Right lobe of liver (tissue), 6 donors: Measurements from ENCODE around the gene ATF7. TPM values are rescaled to one million over a fixed set of nuclear protein-coding genes. Genes with fewer than 3 reads are reported as not detected.

Source experiments
- ATAC-seq, 4 donors: fragments of 200-7000 bp; cut with Tn5 transposase; one replicate each; pipeline ENCODE4 v1.9.1; 2020; ENCODE audit warnings: mild to moderate bottlenecking in 4 of 4, moderate library complexity in 4 of 4
- DNase-seq, 3 donors: peaks; one replicate each; pipeline ENCODE4 v3.0.0-alpha.2; 2020
- H3K27ac ChIP-seq, 3 donors: fragments of 200-600 bp; one replicate each; pipeline ENCODE4 v1.8.0; 2022
- H3K27me3 ChIP-seq, 2 donors: fragments of 200-600 bp; one replicate each; pipeline ENCODE4 v1.8.0; 2022
- H3K36me3 ChIP-seq, 4 donors: fragments of 200-600 bp; sonication (generic) in 1 of 4; one replicate each; pipeline versions ENCODE4 v1.5.1 to v1.8.0; 2017 to 2022; ENCODE audit warnings: control low read depth in 1 of 4
- H3K4me1 ChIP-seq, 4 donors: fragments of 200-600 bp; sonication (generic) in 1 of 4; one replicate each; pipeline versions ENCODE4 v1.5.1 to v1.8.0; 2017 to 2022; ENCODE audit warnings: control low read depth in 1 of 4
- H3K4me3 ChIP-seq, 3 donors: fragments of 200-600 bp; one replicate each; pipeline ENCODE4 v1.8.0; 2022
- H3K9me3 ChIP-seq, 4 donors: fragments of 200-600 bp; sonication (generic) in 1 of 4; one replicate each; pipeline versions ENCODE4 v1.5.1 to v1.8.0; 2017 to 2022; ENCODE audit warnings: control low read depth in 1 of 4
- CTCF ChIP-seq, 4 donors: fragments of 200-600 bp in 3 of 4; fragments of 450-650 bp in 1 of 4; IDR thresholded peaks; one replicate each; pipeline versions ENCODE4 v1.5.1 to v1.8.0; 2016 to 2022; ENCODE audit warnings: antibody characterized with exemption in 4 of 4, mild to moderate bottlenecking in 2 of 4
- POLR2A ChIP-seq: fragments of 450-650 bp; IDR thresholded peaks from one replicate; pipeline ENCODE4 v1.6.1; 2017; ENCODE audit warnings: antibody characterized with exemption, mild to moderate bottlenecking
- WGBS: methylation state at CpG from one replicate; pipeline ENCODE4 v1.1.6; 2018; ENCODE audit warnings: low coverage, low lambda C conversion rate; ENCODE audit not compliant: insufficient coverage; ENCODE audit errors: missing lambda C conversion rate; 5-methylcytosine and 5-hydroxymethylcytosine counted together
- intact Hi-C, 2 donors: fragments of 100-400 bp; cut with DNase I; formaldehyde crosslinking; loops; one replicate each; pipeline versions ENCODE4 v1.11.2 to v1.14.1; 2022
- total RNA-seq, 6 experiments: library from RNA; depleted of rRNA in 2 of 6; stranded (reverse); fragments of >200 nt in 2 of 6; fragmentation: NEBNext Ultra II Directional in 3 of 6; extraction: Animal tissue kit (Norgen Biotek cat#: 25700) in 3 of 6; gene quantifications; one replicate each; pipeline versions ENCODE4 v1.1.0 to v1.2.4, GENCODE V29; 2016 to 2023
- donor health status: DM: no; HTN: yes; CAD: no.
- donor health status: DM: no; HTN: no; CAD: no.
- donor health status: DM: no; HTN: no; CAD: no.
- donor health status: DM: no; HTN: yes; CAD: no.
- donor health status: DM: no; HTN: yes; CAD: no.

The ATF7 gene
- total RNA-seq, 6 experiments from 2014 or later: 7.9 to 18.7 (median 12.3) TPM

GRCh38 chr12:53530061-53530460 lies 96.1 kb downstream of the ATF7 start:
- H3K4me1 ChIP-seq: peaks cover 0 to 3% (median 0%) of the 10 kb centered on the region in 4 donors
- peaks cover 7 to 82% (median 29%) of the 10 kb centered on the region in 4 donors for H3K36me3 ChIP-seq
- ATAC-seq (no peak), DNase-seq (no peak)
- intact Hi-C loops: no loop called here
- no peaks in the 10 kb centered on the region for H3K9me3 ChIP-seq
- TF ChIP-seq CTCF (IDR thresholded peaks at IDR 0.05): no peak
- no peak for TF ChIP-seq POLR2A
- no peak overlapping the region for H3K4me3 ChIP-seq
- H3K27me3 ChIP-seq: no peaks in the 10 kb centered on the region
- 81% methylated on average over 2 of the region's 2 CpGs for WGBS
- no peak overlapping the region for H3K27ac ChIP-seq

- intact Hi-C loops: no loop called here
These were observed 101.7 kb downstream of the ATF7 start for GRCh38 chr12:53524476-53524875.

GRCh38 chr12:53523131-53523530 lies 103.1 kb downstream of the ATF7 start:
- no peak for DNase-seq
- Histone ChIP-seq H3K9me3 (no peaks in the 10 kb centered on the region), H3K27ac (no peak overlapping the region), H3K4me1 (no peaks in the 10 kb centered on the region), H3K36me3 (peaks cover 6 to 83% (median 27%) of the 10 kb centered on the region in 4 donors), H3K4me3 (no peak overlapping the region), H3K27me3 (no peaks in the 10 kb centered on the region)
- no peak for TF ChIP-seq CTCF (IDR thresholded peaks at IDR 0.05)
- no peak for TF ChIP-seq POLR2A
- no peak for ATAC-seq
- intact Hi-C loops: no loop called here
- 92% methylated on average over 3 of the region's 3 CpGs for WGBS

More at GRCh38 chr12:53524476-53524875, 101.7 kb downstream of the ATF7 start:
- DNase-seq: no peak
- Histone ChIP-seq H3K36me3 (peaks cover 6 to 82% (median 24%) of the 10 kb centered on the region in 4 donors), H3K9me3 (no peaks in the 10 kb centered on the region), H3K4me1 (no peaks in the 10 kb centered on the region), H3K27me3 (no peaks in the 10 kb centered on the region), H3K27ac (no peak overlapping the region), H3K4me3 (no peak overlapping the region)
- TF ChIP-seq CTCF (IDR thresholded peaks at IDR 0.05) (no peak), POLR2A (no peak)
- ATAC-seq: no peak
- 100% methylated on average over 1 of the region's 13 CpGs for WGBS

GRCh38 chr12:53518381-53518780 lies 107.8 kb downstream of the ATF7 start:
- no peak for ATAC-seq
- peaks cover 6 to 95% (median 44%) of the 10 kb centered on the region in 4 donors for H3K36me3 ChIP-seq
- DNase-seq: no peak
- TF ChIP-seq CTCF (IDR thresholded peaks at IDR 0.05) (no peak), POLR2A (no peak)
- no peaks in the 10 kb centered on the region for H3K27me3 ChIP-seq
- H3K27ac ChIP-seq: no peak overlapping the region
- no peaks in the 10 kb centered on the region for H3K4me1 ChIP-seq
- no peaks in the 10 kb centered on the region for H3K9me3 ChIP-seq
- 90% methylated on average over 5 of the region's 5 CpGs for WGBS
- intact Hi-C loops: no loop called here
- H3K4me3 ChIP-seq: no peak overlapping the region
